ENCODE results near the gene DMRT1. TPM values are rescaled to one million over a fixed set of nuclear protein-coding genes. Genes with fewer than 3 reads are reported as not detected.

Gene DMRT1
- total RNA-seq, 1 experiment from 2014 or later: not detected

DNA sequence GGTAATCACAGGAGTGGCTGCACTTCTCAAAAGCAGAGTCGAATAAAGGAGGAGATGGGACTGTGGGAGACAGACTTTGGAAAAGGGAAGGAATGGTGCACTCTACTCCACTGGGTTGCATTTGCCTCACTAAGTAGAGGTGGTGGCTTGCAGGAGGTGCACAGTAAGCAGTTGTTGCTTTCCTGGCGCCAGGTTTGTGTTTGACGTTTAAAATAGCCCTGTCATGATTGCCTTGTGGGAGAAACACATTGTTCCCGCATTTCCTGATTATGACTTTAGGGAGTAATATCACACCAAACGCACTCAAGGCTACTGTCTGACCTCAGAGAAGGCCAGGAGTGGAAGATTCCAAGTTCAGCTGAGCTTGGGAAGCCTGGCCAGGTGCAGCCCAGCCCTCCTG, 36.7 kb downstream of the DMRT1 start:
- ATAC-seq: no peak
- no peaks in the 10 kb centered on the region for H3K9me3 ChIP-seq (ENCODE audit: control insufficient read depth, insufficient read depth, low read depth, low read length)
- TF ChIP-seq, protein P1, sequence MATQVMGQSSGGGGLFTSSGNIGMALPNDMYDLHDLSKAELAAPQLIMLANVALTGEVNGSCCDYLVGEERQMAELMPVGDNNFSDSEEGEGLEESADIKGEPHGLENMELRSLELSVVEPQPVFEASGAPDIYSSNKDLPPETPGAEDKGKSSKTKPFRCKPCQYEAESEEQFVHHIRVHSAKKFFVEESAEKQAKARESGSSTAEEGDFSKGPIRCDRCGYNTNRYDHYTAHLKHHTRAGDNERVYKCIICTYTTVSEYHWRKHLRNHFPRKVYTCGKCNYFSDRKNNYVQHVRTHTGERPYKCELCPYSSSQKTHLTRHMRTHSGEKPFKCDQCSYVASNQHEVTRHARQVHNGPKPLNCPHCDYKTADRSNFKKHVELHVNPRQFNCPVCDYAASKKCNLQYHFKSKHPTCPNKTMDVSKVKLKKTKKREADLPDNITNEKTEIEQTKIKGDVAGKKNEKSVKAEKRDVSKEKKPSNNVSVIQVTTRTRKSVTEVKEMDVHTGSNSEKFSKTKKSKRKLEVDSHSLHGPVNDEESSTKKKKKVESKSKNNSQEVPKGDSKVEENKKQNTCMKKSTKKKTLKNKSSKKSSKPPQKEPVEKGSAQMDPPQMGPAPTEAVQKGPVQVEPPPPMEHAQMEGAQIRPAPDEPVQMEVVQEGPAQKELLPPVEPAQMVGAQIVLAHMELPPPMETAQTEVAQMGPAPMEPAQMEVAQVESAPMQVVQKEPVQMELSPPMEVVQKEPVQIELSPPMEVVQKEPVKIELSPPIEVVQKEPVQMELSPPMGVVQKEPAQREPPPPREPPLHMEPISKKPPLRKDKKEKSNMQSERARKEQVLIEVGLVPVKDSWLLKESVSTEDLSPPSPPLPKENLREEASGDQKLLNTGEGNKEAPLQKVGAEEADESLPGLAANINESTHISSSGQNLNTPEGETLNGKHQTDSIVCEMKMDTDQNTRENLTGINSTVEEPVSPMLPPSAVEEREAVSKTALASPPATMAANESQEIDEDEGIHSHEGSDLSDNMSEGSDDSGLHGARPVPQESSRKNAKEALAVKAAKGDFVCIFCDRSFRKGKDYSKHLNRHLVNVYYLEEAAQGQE (IDR thresholded peaks at IDR 0.05; ENCODE audit: insufficient read depth in 1 of 2, low read depth in 2 of 2, low read length in 1 of 2): no peak
- TF ChIP-seq TCF7L2 (IDR thresholded peaks at IDR 0.05; ENCODE audit: low read depth, low read length) (no peak), SIN3A (IDR thresholded peaks at IDR 0.05; ENCODE audit: borderline replicate concordance, insufficient read depth, low read depth, low read length) (no peak), POLR2AphosphoS5 (IDR thresholded peaks at IDR 0.05; ENCODE audit: low read depth, low read length) (no peak)
- TF ChIP-seq, protein P2, sequence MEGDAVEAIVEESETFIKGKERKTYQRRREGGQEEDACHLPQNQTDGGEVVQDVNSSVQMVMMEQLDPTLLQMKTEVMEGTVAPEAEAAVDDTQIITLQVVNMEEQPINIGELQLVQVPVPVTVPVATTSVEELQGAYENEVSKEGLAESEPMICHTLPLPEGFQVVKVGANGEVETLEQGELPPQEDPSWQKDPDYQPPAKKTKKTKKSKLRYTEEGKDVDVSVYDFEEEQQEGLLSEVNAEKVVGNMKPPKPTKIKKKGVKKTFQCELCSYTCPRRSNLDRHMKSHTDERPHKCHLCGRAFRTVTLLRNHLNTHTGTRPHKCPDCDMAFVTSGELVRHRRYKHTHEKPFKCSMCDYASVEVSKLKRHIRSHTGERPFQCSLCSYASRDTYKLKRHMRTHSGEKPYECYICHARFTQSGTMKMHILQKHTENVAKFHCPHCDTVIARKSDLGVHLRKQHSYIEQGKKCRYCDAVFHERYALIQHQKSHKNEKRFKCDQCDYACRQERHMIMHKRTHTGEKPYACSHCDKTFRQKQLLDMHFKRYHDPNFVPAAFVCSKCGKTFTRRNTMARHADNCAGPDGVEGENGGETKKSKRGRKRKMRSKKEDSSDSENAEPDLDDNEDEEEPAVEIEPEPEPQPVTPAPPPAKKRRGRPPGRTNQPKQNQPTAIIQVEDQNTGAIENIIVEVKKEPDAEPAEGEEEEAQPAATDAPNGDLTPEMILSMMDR (IDR thresholded peaks at IDR 0.05): no peak
- no peak for DNase-seq (ENCODE audit: low read depth, low spot score)
- in situ Hi-C loops (cut with HindIII; ENCODE audit: low pct_unique_long_range_greater_than_20kb, low sequenced_read_pairs) (no loop called here), intact Hi-C loops (cut with micrococcal nuclease; ENCODE audit: unreplicated experiment) (no loop called here)
- H3K27ac ChIP-seq (ENCODE audit: low read length): no peak overlapping the region
- ChIA-PET CTCF (no interaction called here), POLR2A (no interaction called here)
- no peak overlapping the region for H3K4me3 ChIP-seq (ENCODE audit: low read depth in 2 of 2, low read length in 2 of 2)
- H3K36me3 ChIP-seq (ENCODE audit: control insufficient read depth, insufficient read depth, low read length): no peaks in the 10 kb centered on the region
- H3K4me1 ChIP-seq (ENCODE audit: control insufficient read depth, insufficient read depth, low read length): no peaks in the 10 kb centered on the region
- no peaks in the 10 kb centered on the region for H3K27me3 ChIP-seq (ENCODE audit: control insufficient read depth, insufficient read depth, low read length)
- BruUV-seq (replicated peaks): no TSS peak

DNA sequence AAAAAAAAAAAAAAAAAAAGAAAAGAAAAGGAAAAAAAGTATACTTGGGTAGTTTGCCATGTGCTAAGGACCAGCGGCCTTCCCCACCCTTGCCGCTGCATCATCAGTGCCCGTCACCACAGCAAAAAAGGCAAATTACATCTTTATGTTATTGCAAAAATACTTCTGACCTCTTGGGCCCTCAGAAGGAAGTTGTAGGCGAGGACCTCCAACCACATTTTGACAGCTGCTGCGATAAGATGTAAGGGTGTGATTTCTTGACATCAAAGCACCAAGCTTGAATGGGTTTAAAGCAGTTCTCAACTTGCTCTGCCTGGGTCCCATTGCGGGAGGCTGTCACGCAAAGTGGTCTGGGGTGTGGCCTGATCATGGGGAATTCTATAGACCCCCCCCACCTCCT, 39.2 kb downstream of the DMRT1 start:
- intact Hi-C loops (cut with micrococcal nuclease; ENCODE audit: unreplicated experiment): no loop called here
- no peaks in the 10 kb centered on the region for H3K36me3 ChIP-seq (ENCODE audit: control insufficient read depth, insufficient read depth, low read length)
- in situ Hi-C loops (cut with HindIII; ENCODE audit: low pct_unique_long_range_greater_than_20kb, low sequenced_read_pairs): no loop called here
- TF ChIP-seq, protein P2 (IDR thresholded peaks at IDR 0.05): no peak
- no peak for TF ChIP-seq TCF7L2 (IDR thresholded peaks at IDR 0.05; ENCODE audit: low read depth, low read length)
- TF ChIP-seq SIN3A (IDR thresholded peaks at IDR 0.05; ENCODE audit: borderline replicate concordance, insufficient read depth, low read depth, low read length): no peak
- TF ChIP-seq POLR2AphosphoS5 (IDR thresholded peaks at IDR 0.05; ENCODE audit: low read depth, low read length): no peak
- TF ChIP-seq, protein P1 (IDR thresholded peaks at IDR 0.05; ENCODE audit: insufficient read depth in 1 of 2, low read depth in 2 of 2, low read length in 1 of 2): no peak
- H3K27ac ChIP-seq (ENCODE audit: low read length): no peak overlapping the region
- BruUV-seq (replicated peaks): no TSS peak
- H3K9me3 ChIP-seq (ENCODE audit: control insufficient read depth, insufficient read depth, low read depth, low read length): no peaks in the 10 kb centered on the region
- no peaks in the 10 kb centered on the region for H3K4me1 ChIP-seq (ENCODE audit: control insufficient read depth, insufficient read depth, low read length)
- no peak for ATAC-seq
- CTCF ChIA-PET: no interaction called here
- H3K4me3 ChIP-seq (ENCODE audit: low read depth in 2 of 2, low read length in 2 of 2): no peak overlapping the region
- H3K27me3 ChIP-seq (ENCODE audit: control insufficient read depth, insufficient read depth, low read length): no peaks in the 10 kb centered on the region
- no peak for DNase-seq (ENCODE audit: low read depth, low spot score)
- POLR2A ChIA-PET: no interaction called here

All from Panc1 (cell line).